Measurements from ENCODE around the gene DHH. TPM values are rescaled to one million over a fixed set of nuclear protein-coding genes. Genes with fewer than 3 reads are reported as not detected.

The DHH gene
- total and polyA plus RNA-seq, 9 of the 15 experiments (the other 6 are each of a cell fraction or from before 2014, with no cell fraction given), result 0.07 to 2.6 (median 0.54) TPM

DNA sequence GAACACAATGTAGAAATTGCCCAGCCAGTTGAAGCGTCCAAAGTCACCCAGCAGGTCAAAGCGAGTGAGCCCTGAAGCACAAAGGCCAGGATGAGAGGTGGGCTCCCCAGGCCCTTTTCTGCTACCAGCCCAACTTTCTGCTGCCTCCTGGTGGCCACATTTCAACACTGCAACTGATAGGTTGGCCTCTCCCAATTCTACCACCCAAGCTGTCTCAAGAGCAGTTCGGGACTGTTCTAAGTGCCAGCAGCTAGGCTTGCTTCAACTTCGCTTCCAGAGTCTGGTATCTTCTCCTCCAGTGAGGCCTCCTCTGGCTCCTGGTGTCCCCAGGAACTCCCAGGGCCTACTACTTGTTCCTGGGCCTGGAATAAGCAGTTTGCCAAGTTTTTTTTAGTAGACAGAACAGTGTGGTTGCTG is 3.4 kb upstream of the DHH start (continued):
- TF ChIP-seq, protein P1, sequence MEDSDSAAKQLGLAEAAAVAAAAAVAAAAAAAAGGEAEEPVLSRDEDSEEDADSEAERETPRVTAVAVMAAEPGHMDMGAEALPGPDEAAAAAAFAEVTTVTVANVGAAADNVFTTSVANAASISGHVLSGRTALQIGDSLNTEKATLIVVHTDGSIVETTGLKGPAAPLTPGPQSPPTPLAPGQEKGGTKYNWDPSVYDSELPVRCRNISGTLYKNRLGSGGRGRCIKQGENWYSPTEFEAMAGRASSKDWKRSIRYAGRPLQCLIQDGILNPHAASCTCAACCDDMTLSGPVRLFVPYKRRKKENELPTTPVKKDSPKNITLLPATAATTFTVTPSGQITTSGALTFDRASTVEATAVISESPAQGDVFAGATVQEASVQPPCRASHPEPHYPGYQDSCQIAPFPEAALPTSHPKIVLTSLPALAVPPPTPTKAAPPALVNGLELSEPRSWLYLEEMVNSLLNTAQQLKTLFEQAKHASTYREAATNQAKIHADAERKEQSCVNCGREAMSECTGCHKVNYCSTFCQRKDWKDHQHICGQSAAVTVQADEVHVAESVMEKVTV (CRISPR knock-in tag; IDR thresholded peaks at IDR 0.05), result peak; percentile 59
- no peak for TF ChIP-seq ZFP30 (CRISPR knock-in tag; IDR thresholded peaks at IDR 0.05; ENCODE audit: borderline replicate concordance)
- TF ChIP-seq ZFP36 (IDR thresholded peaks at IDR 0.05; ENCODE audit: low read depth, low read length, partially characterized antibody), result peak; percentile 91
- peak; percentile 40; the same call in 1 of the 2 replicates for TF ChIP-seq KLF16 (IDR thresholded peaks at IDR 0.05)
- TF ChIP-seq CBX3 (IDR thresholded peaks at IDR 0.05; ENCODE audit: borderline replicate concordance in 1 of 2, low read length in 2 of 2), result peak in 1 of 2 experiments; percentile 46; a peak in 1 of 3 replicates
- no peak for TF ChIP-seq SAP30 (IDR thresholded peaks at IDR 0.05; ENCODE audit: borderline replicate concordance, insufficient read depth, low read depth, low read length, poor library complexity, severe bottlenecking)
- peak; percentile 64 to 85 for TF ChIP-seq RAD21 (CRISPR knock-in tag; conservative IDR thresholded peaks at IDR 0.05 in 1 of 2, IDR thresholded peaks at IDR 0.05 in 1 of 2)
- TF ChIP-seq RBM14 (IDR thresholded peaks at IDR 0.05; ENCODE audit: borderline replicate concordance, insufficient read depth, low read depth, low read length), result no peak
- 0 out of 2 replicates have a peak, but pooled peaks have one; percentile 41 for TF ChIP-seq CC2D1A (IDR thresholded peaks at IDR 0.05)
- TF ChIP-seq, protein P2, sequence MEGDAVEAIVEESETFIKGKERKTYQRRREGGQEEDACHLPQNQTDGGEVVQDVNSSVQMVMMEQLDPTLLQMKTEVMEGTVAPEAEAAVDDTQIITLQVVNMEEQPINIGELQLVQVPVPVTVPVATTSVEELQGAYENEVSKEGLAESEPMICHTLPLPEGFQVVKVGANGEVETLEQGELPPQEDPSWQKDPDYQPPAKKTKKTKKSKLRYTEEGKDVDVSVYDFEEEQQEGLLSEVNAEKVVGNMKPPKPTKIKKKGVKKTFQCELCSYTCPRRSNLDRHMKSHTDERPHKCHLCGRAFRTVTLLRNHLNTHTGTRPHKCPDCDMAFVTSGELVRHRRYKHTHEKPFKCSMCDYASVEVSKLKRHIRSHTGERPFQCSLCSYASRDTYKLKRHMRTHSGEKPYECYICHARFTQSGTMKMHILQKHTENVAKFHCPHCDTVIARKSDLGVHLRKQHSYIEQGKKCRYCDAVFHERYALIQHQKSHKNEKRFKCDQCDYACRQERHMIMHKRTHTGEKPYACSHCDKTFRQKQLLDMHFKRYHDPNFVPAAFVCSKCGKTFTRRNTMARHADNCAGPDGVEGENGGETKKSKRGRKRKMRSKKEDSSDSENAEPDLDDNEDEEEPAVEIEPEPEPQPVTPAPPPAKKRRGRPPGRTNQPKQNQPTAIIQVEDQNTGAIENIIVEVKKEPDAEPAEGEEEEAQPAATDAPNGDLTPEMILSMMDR (IDR thresholded peaks at IDR 0.05 in 2 of 3, conservative IDR thresholded peaks at IDR 0.05 in 1 of 3; ENCODE audit: insufficient read depth in 2 of 3, low read depth in 1 of 3, low read length in 3 of 3), result peak; percentile 86 to 94 (median 89)
- no peak for TF ChIP-seq PURB (CRISPR knock-in tag; IDR thresholded peaks at IDR 0.05; ENCODE audit: low read depth)
- TF ChIP-seq SP1 (CRISPR knock-in tag; IDR thresholded peaks at IDR 0.05), result 0 out of 2 replicates have a peak, but pooled peaks have one; percentile 15
- peak; percentile 53; the same call in 1 of the 2 replicates for TF ChIP-seq MTA3 (IDR thresholded peaks at IDR 0.05; ENCODE audit: borderline replicate concordance)
- TF ChIP-seq TEAD4 (IDR thresholded peaks at IDR 0.05; ENCODE audit: low read length), result 0 out of 2 replicates have a peak, but pooled peaks have one; percentile 29
- TF ChIP-seq TEAD4 (CRISPR knock-in tag; IDR thresholded peaks at IDR 0.05; ENCODE audit: borderline replicate concordance), result no peak
- TF ChIP-seq, protein P3, sequence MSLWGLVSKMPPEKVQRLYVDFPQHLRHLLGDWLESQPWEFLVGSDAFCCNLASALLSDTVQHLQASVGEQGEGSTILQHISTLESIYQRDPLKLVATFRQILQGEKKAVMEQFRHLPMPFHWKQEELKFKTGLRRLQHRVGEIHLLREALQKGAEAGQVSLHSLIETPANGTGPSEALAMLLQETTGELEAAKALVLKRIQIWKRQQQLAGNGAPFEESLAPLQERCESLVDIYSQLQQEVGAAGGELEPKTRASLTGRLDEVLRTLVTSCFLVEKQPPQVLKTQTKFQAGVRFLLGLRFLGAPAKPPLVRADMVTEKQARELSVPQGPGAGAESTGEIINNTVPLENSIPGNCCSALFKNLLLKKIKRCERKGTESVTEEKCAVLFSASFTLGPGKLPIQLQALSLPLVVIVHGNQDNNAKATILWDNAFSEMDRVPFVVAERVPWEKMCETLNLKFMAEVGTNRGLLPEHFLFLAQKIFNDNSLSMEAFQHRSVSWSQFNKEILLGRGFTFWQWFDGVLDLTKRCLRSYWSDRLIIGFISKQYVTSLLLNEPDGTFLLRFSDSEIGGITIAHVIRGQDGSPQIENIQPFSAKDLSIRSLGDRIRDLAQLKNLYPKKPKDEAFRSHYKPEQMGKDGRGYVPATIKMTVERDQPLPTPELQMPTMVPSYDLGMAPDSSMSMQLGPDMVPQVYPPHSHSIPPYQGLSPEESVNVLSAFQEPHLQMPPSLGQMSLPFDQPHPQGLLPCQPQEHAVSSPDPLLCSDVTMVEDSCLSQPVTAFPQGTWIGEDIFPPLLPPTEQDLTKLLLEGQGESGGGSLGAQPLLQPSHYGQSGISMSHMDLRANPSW (CRISPR knock-in tag; IDR thresholded peaks at IDR 0.05), result no peak
- no peak for TF ChIP-seq HDAC1 (IDR thresholded peaks at IDR 0.05)
- 0 out of 2 replicates have a peak, but pooled peaks have one; percentile 82 for TF ChIP-seq HDGF (IDR thresholded peaks at IDR 0.05)
- TF ChIP-seq CTBP1 (IDR thresholded peaks at IDR 0.05; ENCODE audit: borderline replicate concordance), result 0 out of 2 replicates have a peak, but pooled peaks have one; percentile 51
- no peak for TF ChIP-seq FOXJ2 (tag; IDR thresholded peaks at IDR 0.05)
- TF ChIP-seq, protein P4, sequence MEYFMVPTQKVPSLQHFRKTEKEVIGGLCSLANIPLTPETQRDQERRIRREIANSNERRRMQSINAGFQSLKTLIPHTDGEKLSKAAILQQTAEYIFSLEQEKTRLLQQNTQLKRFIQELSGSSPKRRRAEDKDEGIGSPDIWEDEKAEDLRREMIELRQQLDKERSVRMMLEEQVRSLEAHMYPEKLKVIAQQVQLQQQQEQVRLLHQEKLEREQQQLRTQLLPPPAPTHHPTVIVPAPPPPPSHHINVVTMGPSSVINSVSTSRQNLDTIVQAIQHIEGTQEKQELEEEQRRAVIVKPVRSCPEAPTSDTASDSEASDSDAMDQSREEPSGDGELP (CRISPR knock-in tag; IDR thresholded peaks at IDR 0.05; ENCODE audit: borderline replicate concordance), result peak; percentile 39; the same call in 1 of the 2 replicates
